Hepatocyte (in vitro differentiated cells): ENCODE data around the gene MRPL53.

ENCODE experiments used
- CTCF ChIP-seq: fragments of 200-600 bp; sonication (generic); IDR thresholded peaks from 2 replicates; pipeline ENCODE4 v1.5.1; 2016; ENCODE audit warnings: antibody characterized with exemption, mild to moderate bottlenecking; ENCODE audit not compliant: poor library complexity
- EZH2phosphoT487 ChIP-seq: fragments of 200-600 bp; sonication (generic); IDR thresholded peaks from one replicate; pipeline ENCODE4 v1.6.1; 2018; ENCODE audit warnings: antibody characterized with exemption, mild to moderate bottlenecking, low read depth, moderate library complexity; ENCODE audit not compliant: unreplicated experiment, severe bottlenecking

GRCh38 chr2:74481431-74481830 lies 9.0 kb upstream of the MRPL53 start:
- TF ChIP-seq CTCF: no peak
- TF ChIP-seq EZH2phosphoT487: no peak
